GM23338 (cell line): ENCODE measurements around the gene PBX3. TPM values are rescaled to one million over a fixed set of nuclear protein-coding genes. Genes with fewer than 3 reads are reported as not detected.
A peak's percentile ranks its signal among the peaks of the same experiment; 100 is the strongest.

ENCODE experiments used
- ATAC-seq: fragments of 200-7000 bp; cut with Tn5 transposase; 3 replicates; pipeline ENCODE4 v1.9.1; 2020
- DNase-seq: peaks from one replicate; pipeline ENCODE4 v3.0.0-alpha.2; 2015; ENCODE audit warnings: low spot score
- H2AFZ ChIP-seq: fragments of 200-600 bp; sonication (generic); 2 replicates; pipeline ENCODE4 v1.8.0; 2016; ENCODE audit warnings: antibody characterized with exemption, mild to moderate bottlenecking, moderate library complexity
- H3F3A ChIP-seq: fragments of 200-600 bp; sonication (generic); replicated peaks from 2 replicates; pipeline ENCODE4 v1.8.0; 2017; ENCODE audit warnings: antibody characterized with exemption, mixed run types, low read depth
- H3K27ac ChIP-seq: fragments of 200-600 bp; sonication (generic); 2 replicates; pipeline ENCODE4 v1.6.1; 2016; ENCODE audit warnings: low read depth
- H3K27me3 ChIP-seq: fragments of 200-600 bp; sonication (generic); 2 replicates; pipeline ENCODE4 v1.8.0; 2016; ENCODE audit warnings: mild to moderate bottlenecking, mixed run types, moderate library complexity; ENCODE audit not compliant: insufficient read depth
- H3K36me3 ChIP-seq: fragments of 200-600 bp; sonication (generic); 2 replicates; pipeline ENCODE4 v1.8.0; 2016; ENCODE audit warnings: mild to moderate bottlenecking; ENCODE audit not compliant: insufficient read depth
- H3K4me1 ChIP-seq: fragments of 200-600 bp; sonication (generic); 2 replicates; pipeline ENCODE4 v1.8.0; 2016; ENCODE audit warnings: mild to moderate bottlenecking, moderate library complexity; ENCODE audit not compliant: insufficient read depth
- H3K4me2 ChIP-seq: fragments of 200-600 bp; sonication (generic); 2 replicates; pipeline ENCODE4 v1.7.1; 2017; ENCODE audit warnings: mixed run types
- H3K4me3 ChIP-seq: fragments of 200-600 bp; sonication (generic); 2 replicates; pipeline ENCODE4 v1.6.1; 2016; ENCODE audit warnings: mixed run types
- H3K79me2 ChIP-seq: fragments of 200-600 bp; sonication (generic); replicated peaks from 2 replicates; pipeline ENCODE4 v1.8.0; 2017; ENCODE audit warnings: mild to moderate bottlenecking; ENCODE audit not compliant: insufficient read depth
- H3K9me2 ChIP-seq: fragments of 200-600 bp; sonication (generic); 2 replicates; pipeline ENCODE4 v1.8.0; 2017; ENCODE audit not compliant: insufficient read depth
- H4K20me1 ChIP-seq: fragments of 200-600 bp; sonication (generic); replicated peaks from 2 replicates; pipeline ENCODE4 v1.8.0; 2017; ENCODE audit warnings: mild to moderate bottlenecking; ENCODE audit not compliant: insufficient read depth
- H3K27ac Mint-ChIP-seq: 2 replicates; pipeline ENCODE4 v1.8.0; 2020; ENCODE audit warnings: inconsistent platforms, mild to moderate bottlenecking, moderate library complexity, mixed read lengths
- H3K27me3 Mint-ChIP-seq: 3 replicates; pipeline ENCODE4 v1.8.0; 2022; ENCODE audit warnings: low read depth, mild to moderate bottlenecking, moderate library complexity, mixed read lengths, inconsistent platforms; ENCODE audit not compliant: insufficient read depth, poor library complexity
- H3K36me3 Mint-ChIP-seq: 3 replicates; pipeline ENCODE4 v1.8.0; 2021; ENCODE audit warnings: low read depth, mild to moderate bottlenecking, inconsistent platforms, moderate library complexity, mixed read lengths
- H3K4me1 Mint-ChIP-seq: 3 replicates; pipeline ENCODE4 v1.8.0; 2020; ENCODE audit warnings: mild to moderate bottlenecking, inconsistent platforms, mixed read lengths
- H3K4me3 Mint-ChIP-seq: 3 replicates; pipeline ENCODE4 v1.8.0; 2021; ENCODE audit warnings: moderate library complexity, mild to moderate bottlenecking, inconsistent platforms, mixed read lengths
- H3K9me3 Mint-ChIP-seq: 3 replicates; pipeline ENCODE4 v1.8.0; 2020; ENCODE audit warnings: moderate library complexity, mild to moderate bottlenecking, inconsistent platforms, mixed read lengths
- CREB1 ChIP-seq: fragments of 250-450 bp; sonication (Bioruptor Pico); IDR thresholded peaks from 2 replicates; pipeline ENCODE4 v1.5.0; 2020; ENCODE audit warnings: low read depth, mild to moderate bottlenecking, moderate library complexity
- ZNF114 ChIP-seq: fragments of 250-450 bp; sonication (Bioruptor Pico); IDR thresholded peaks from 2 replicates; pipeline ENCODE4 v1.5.0; 2020; ENCODE audit warnings: mild to moderate bottlenecking, moderate library complexity
- ZNF331 ChIP-seq: fragments of 250-450 bp; sonication (Bioruptor Pico); IDR thresholded peaks from 2 replicates; pipeline ENCODE4 v1.5.0; 2020; ENCODE audit warnings: low read depth, mild to moderate bottlenecking, moderate library complexity
- polyA plus RNA-seq: library from polyadenylated mRNA; unstranded; fragments of >200 nt; fragmentation: Nextera tagmentation; extraction: Ambion mirVana; gene quantifications from 2 replicates; pipeline ENCODE4 v1.2.1, GENCODE V29; 2016
- total RNA-seq: library from RNA; depleted of rRNA; stranded (reverse); fragments of >200 nt; shearing (Covaris generic); gene quantifications from 2 replicates; pipeline ENCODE4 v1.2.3, GENCODE V29; 2014
- TF ChIP-seq, protein P1 (sequence below): IDR thresholded peaks from 2 replicates; pipeline ENCODE4 v1.6.1; 2016; ENCODE audit warnings: antibody characterized with exemption
- TF ChIP-seq, protein P2 (sequence below): fragments of 250-450 bp; sonication (Bioruptor Pico); IDR thresholded peaks from 2 replicates; pipeline ENCODE4 v1.5.0; 2020; ENCODE audit warnings: mild to moderate bottlenecking, moderate library complexity

The PBX3 gene
- total and polyA plus RNA-seq, 2 experiments from 2014 or later, result 28.9 to 50.5 TPM

DNA sequence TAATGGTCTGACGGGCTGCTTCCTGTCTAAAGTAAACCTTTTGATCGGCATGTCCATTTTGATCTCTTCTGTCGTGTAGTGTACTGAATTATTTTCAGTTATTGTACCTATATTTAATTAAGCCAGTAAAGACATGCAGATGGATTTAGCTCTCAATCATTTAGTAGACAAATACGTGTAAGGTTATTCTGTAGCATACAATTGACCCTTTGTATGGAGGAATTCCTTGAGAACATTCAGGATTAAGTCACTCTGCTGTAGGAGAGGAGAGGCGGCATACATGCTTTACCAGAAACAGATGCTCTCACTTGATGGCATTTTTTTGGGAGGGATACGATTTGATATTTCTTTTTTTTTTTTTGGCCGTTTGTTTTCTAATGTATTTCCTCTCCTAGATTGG is 141.0 kb downstream of the PBX3 start:
- peaks cover 9% of the 10 kb centered on the region for H3K27me3 Mint-ChIP-seq
- Histone ChIP-seq H3K79me2 (peaks cover 80% of the 10 kb centered on the region), H4K20me1 (peaks cover 5% of the 10 kb centered on the region; the same call in 1 of the 2 replicates), H3K27ac (no peak overlapping the region), H3K4me2 (no peak overlapping the region), H3F3A (no peaks in the 10 kb centered on the region), H3K4me3 (no peak overlapping the region), H3K9me2 (no peaks in the 10 kb centered on the region), H3K27me3 (peaks cover 17% of the 10 kb centered on the region; the same call in 1 of the 2 replicates), H2AFZ (no peak overlapping the region), H3K4me1 (peaks cover 79% of the 10 kb centered on the region), H3K36me3 (no peaks in the 10 kb centered on the region)
- DNase-seq, result no peak
- TF ChIP-seq, protein P1, sequence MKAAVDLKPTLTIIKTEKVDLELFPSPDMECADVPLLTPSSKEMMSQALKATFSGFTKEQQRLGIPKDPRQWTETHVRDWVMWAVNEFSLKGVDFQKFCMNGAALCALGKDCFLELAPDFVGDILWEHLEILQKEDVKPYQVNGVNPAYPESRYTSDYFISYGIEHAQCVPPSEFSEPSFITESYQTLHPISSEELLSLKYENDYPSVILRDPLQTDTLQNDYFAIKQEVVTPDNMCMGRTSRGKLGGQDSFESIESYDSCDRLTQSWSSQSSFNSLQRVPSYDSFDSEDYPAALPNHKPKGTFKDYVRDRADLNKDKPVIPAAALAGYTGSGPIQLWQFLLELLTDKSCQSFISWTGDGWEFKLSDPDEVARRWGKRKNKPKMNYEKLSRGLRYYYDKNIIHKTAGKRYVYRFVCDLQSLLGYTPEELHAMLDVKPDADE, result no peak
- TF ChIP-seq CREB1 (CRISPR knock-in tag) (no peak), ZNF331 (CRISPR knock-in tag) (no peak), ZNF114 (CRISPR knock-in tag) (no peak)
- TF ChIP-seq, protein P2, sequence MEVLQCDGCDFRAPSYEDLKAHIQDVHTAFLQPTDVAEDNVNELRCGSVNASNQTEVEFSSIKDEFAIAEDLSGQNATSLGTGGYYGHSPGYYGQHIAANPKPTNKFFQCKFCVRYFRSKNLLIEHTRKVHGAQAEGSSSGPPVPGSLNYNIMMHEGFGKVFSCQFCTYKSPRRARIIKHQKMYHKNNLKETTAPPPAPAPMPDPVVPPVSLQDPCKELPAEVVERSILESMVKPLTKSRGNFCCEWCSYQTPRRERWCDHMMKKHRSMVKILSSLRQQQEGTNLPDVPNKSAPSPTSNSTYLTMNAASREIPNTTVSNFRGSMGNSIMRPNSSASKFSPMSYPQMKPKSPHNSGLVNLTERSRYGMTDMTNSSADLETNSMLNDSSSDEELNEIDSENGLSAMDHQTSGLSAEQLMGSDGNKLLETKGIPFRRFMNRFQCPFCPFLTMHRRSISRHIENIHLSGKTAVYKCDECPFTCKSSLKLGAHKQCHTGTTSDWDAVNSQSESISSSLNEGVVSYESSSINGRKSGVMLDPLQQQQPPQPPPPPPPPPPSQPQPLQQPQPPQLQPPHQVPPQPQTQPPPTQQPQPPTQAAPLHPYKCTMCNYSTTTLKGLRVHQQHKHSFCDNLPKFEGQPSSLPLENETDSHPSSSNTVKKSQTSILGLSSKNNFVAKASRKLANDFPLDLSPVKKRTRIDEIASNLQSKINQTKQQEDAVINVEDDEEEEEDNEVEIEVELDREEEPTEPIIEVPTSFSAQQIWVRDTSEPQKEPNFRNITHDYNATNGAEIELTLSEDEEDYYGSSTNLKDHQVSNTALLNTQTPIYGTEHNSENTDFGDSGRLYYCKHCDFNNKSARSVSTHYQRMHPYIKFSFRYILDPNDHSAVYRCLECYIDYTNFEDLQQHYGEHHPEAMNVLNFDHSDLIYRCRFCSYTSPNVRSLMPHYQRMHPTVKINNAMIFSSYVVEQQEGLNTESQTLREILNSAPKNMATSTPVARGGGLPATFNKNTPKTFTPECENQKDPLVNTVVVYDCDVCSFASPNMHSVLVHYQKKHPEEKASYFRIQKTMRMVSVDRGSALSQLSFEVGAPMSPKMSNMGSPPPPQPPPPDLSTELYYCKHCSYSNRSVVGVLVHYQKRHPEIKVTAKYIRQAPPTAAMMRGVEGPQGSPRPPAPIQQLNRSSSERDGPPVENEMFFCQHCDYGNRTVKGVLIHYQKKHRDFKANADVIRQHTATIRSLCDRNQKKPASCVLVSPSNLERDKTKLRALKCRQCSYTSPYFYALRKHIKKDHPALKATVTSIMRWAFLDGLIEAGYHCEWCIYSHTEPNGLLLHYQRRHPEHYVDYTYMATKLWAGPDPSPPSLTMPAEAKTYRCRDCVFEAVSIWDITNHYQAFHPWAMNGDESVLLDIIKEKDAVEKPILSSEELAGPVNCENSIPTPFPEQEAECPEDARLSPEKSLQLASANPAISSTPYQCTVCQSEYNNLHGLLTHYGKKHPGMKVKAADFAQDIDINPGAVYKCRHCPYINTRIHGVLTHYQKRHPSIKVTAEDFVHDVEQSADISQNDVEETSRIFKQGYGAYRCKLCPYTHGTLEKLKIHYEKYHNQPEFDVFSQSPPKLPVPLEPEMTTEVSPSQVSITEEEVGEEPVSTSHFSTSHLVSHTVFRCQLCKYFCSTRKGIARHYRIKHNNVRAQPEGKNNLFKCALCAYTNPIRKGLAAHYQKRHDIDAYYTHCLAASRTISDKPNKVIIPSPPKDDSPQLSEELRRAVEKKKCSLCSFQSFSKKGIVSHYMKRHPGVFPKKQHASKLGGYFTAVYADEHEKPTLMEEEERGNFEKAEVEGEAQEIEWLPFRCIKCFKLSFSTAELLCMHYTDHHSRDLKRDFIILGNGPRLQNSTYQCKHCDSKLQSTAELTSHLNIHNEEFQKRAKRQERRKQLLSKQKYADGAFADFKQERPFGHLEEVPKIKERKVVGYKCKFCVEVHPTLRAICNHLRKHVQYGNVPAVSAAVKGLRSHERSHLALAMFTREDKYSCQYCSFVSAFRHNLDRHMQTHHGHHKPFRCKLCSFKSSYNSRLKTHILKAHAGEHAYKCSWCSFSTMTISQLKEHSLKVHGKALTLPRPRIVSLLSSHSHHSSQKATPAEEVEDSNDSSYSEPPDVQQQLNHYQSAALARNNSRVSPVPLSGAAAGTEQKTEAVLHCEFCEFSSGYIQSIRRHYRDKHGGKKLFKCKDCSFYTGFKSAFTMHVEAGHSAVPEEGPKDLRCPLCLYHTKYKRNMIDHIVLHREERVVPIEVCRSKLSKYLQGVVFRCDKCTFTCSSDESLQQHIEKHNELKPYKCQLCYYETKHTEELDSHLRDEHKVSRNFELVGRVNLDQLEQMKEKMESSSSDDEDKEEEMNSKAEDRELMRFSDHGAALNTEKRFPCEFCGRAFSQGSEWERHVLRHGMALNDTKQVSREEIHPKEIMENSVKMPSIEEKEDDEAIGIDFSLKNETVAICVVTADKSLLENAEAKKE (CRISPR knock-in tag), result no peak
- no peaks in the 10 kb centered on the region for H3K36me3 Mint-ChIP-seq
- H3K27ac Mint-ChIP-seq, result no peak overlapping the region
- peaks cover 84% of the 10 kb centered on the region for H3K4me1 Mint-ChIP-seq
- peak; percentile 8; the same call in 1 of the 3 replicates for ATAC-seq
- no peak overlapping the region for H3K4me3 Mint-ChIP-seq
- no peaks in the 10 kb centered on the region for H3K9me3 Mint-ChIP-seq
